Measurements from ENCODE around the gene HNRNPUL1.
"Not testable (repeated sequence)": the region's sequence is repeated elsewhere in the genome, so short reads cannot be mapped to it uniquely, and the experiment has no call there.

Gene HNRNPUL1

DNA sequence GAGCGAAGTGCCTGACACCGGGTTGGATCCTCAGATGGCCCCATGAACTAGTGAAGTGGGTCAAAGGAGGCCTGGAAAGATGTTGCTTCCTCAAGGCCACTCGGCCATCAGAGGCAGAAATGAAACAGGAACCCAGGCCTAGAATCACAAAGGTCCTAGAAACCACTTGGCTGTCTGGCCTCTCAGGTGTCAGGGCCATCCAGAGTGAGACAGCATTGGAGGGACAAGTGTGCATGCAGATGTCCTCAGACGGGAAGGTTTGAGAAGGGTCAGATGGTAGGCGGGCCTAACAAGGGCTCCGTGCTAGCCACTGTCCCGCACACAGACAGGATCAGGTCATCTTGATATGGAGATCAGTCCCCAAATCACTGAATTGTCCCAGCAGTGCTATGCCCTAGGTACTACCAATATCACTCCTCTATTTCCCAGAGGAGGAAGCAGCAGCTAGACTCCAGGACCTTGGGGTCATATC is 60.1 kb downstream of the HNRNPUL1 start:
- DNase-seq (ENCODE audit: low read depth in 1 of 2, low spot score in 1 of 2) = no peak

DNA sequence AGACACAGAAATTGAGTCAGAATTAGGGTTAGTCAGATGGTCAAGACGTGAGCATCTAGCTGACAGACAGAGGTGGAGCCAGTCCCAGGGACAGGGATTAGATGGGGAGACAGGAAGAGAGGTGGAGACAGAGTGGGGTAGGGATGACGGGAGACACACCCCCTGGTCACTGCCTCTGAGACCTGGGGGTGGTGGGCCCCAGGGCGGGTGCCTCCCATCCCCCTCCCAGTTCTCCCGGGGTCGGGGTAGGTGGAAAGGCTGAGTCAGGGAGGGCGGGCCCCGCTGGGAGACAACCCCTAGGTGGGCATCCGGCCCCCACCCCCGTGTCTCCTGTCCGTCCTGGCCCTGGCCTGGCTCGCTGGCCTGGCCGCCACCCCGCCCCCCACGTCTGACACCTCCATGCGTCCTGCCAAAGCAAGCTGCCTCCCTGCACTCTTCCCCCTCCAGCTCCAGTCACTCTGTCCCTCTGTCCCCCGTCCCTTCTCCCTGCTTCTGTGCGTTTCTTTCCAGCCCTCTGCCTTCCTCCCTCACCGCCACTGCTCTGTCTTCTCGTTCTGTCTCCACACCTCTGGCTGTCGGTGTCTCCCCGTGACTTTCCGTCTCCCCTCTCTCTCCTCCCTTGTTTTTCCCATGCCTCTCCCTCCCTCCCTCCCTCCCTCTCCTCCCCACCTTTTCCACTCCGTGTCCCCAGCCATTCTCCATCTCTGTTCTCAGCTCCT is 60.9 kb downstream of the HNRNPUL1 start:
- no peak for DNase-seq (ENCODE audit: low read depth in 1 of 2, low spot score in 1 of 2)

DNA sequence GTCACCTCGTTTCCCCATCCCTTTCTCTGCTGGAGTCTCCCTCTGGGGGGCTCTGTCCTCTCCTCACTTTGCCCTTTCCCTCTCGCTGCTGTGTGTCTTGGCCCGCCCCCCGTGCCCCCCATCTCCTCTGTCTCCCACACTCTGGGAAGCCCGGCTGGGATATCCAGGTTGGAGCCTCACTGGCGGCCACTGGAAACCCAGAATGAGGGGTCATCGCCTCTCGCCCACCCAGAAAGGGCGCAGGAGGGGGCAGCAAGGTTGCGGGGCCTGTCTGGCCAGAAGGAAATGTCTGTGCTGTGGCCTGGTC is 61.4 kb downstream of the HNRNPUL1 start:
- no peak for DNase-seq (ENCODE audit: low read depth in 1 of 2, low spot score in 1 of 2)

DNA sequence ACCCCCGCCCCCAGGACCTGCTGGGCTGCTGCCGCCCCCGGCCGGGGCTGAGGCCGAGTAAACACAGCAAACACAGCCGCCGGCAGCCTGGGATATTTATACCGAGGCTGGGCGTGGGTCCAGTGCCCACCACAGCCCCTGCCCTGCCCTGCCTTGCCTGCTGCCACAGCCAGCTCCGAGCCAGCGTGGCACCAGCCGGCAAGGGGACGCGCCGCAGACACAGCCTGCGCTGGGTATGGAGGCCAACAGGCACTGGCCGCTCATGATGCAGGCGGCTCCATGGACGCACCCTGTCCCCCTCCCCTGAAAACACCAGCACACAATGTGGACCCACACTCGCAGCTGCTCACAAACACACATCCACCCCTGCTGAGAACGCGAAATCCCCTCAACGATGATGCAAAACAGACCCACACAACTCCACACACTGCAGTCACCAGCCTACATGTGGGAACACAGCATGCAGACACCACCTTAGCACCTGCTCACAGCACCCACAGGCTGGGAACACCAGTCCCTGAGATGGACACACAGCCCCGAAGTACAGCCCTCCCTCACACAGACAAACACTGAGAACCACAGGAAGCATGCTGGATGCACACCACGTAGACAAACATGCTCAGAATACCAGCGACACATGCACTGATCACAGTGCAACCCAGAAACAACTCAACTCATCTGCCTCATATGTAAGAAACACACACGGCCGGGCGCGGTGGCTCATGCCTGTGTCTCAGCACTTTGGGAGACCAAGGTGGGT is 62.0 kb downstream of the HNRNPUL1 start:
- no peak for DNase-seq (ENCODE audit: low read depth in 1 of 2, low spot score in 1 of 2)

DNA sequence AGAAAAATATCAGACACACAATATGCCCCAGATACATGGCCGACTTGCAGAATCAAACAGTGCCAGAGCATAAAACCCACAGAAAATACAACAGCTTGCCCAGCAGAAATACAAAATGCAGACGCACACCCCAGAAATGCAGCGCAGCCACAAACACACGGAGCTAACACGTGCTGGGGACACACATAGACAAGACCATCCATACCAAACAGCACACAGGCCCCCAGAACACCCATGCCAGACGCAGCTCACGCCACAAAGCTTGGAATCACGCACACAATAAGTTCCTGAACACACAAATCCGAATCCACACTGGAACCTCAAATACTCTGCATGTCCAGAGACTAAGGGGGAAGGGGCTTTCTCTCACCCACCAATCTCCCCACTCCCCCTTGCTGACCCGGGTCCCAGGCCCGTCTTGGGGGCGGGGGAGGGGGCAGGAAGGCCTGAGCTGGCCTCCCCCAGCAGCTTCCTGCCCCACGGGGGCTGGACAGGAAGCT is 63.0 kb downstream of the HNRNPUL1 start:
- DNase-seq (ENCODE audit: low read depth in 1 of 2, low spot score in 1 of 2) = no peak

DNA sequence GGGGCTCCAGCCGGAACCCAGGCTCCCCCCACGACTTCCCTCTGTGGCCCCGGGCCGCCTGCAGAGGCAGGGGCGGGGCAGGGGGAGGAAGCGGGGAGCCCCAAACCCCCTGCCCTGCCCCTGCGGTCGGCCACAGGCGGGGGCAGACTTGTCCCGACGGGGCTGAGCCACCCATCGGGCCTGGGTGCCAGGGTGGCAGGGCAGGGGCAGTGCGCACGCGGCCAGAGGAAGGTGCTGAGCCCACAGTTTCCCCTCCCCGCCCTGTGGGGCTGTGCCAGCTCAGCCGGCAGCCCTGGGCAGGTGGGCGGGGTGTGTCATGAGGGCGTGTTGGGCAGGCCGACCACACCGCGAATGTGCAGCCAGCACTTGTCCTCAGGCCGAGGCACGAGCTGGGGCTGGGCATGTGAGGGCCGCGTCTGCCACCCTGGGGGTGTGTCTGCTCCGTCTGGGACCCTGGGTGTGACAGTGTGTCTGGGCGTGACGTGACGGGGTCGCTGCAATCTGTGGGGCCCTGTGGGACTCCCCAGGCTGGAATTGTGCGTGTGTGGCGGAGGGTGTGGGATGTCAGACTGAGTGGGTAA is 63.5 kb downstream of the HNRNPUL1 start:
- DNase-seq (ENCODE audit: low read depth in 1 of 2, low spot score in 1 of 2) = peak; percentile 48 to 76

DNA sequence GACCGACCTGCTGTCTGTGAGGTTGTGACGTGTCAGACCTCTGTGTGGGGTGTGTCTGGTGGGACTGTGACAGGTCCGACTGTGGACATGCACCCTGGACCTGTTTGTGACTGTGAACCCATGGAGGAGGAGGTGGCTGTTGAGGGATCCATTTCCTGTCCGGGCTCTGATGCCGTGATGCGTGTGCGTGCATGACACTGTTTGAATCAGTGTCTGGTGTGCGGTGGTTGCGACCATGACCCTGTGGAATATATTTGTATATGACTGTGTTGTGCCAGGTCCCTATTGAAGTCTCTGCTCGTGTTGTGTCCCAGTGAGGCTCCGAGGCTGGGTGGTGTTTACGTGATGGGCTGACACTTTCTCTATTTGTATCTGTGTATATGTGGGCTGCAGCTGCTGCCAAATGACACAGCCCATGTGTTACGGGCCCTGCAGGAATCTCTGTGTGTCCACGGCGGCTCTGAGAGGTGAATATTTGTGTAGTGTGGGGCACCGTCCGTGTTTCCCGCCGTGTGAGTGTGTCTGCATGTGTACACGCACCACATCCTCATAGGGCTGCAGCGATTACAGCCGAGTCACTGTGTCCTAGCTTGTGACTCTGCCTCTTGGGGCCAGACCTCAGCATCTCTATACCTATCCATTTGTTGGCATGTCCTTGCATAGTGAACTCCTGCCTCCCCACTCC is 64.1 kb downstream of the HNRNPUL1 start:
- DNase-seq (ENCODE audit: low read depth in 1 of 2, low spot score in 1 of 2) = no peak

DNA sequence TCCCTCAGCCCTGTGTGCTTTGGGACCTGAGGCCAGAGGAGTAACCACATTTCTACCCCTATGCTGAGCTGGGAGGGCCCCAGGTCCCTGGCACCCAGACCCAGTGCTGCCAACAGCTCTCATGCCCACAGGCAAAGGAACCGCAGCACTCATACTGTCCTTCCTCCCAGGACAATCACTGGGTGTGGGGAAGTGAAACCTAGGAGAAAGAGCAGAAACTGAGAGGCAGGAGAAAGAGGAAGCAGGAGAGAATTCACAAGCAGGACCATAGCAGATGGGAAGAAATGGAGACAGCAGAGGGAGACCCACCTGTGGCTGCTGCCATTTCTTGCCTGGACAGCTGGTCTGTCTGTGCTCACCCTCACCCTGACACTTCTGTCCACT is 64.7 kb downstream of the HNRNPUL1 start:
- no peak for DNase-seq (ENCODE audit: low read depth in 1 of 2, low spot score in 1 of 2)

DNA sequence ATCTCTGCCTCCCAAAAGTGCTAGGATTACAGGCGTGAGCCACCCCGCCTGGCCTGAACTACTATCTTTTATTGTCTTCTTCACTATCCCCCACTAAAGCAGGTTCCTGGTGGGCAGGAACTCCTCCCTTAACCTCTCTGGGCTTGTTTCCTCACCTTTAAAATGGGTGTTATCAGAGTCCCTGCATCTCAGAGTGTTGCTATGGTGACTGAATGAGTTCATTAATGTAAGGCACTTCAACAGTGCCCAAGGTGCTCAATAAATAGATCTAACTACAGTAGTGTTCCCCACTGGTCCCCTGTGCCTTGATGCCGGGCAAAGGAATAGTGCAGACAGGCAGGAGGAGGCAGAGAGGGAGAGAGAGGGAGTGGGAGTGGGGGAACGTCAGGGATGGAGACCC is 66.3 kb downstream of the HNRNPUL1 start:
- DNase-seq (ENCODE audit: low read depth in 1 of 2, low spot score in 1 of 2) = no peak

DNA sequence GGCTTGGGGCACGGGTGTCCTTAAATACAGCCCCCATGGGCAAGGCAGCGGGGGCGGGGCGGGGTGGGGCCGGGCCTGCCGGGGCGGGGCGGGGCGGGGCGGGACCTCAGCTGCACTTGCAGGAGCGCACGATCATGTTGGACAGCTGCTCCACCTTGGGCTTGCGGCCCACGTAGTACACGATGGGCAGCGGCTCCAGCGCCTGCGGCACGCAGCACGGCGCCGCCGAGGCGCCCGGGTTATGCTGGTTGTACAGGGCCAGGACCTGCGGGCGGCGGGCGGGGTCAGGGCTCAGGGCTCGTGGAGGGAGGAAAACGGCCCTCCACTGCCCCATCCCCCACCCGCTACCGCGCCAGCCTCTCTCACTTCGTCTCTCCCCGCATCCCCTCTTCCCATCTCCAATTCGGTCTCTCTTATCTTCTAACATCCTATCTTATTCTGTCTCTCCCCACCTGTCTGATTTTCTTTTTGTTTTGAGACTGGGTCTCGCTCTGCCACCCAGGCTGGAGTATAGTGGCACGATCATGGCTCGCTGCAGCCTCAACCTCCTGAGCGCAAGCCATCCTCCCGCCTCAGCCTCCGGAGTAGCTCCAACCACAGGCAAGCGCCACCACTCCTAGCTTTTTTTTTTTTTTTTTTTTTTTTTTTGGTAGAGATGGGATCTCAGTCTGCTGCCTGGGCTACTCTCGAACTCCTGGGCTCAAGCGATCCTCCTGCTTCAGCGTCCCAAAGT is 66.9 kb downstream of the HNRNPUL1 start:
- no peak for DNase-seq (ENCODE audit: low read depth in 1 of 2, low spot score in 1 of 2)

DNA sequence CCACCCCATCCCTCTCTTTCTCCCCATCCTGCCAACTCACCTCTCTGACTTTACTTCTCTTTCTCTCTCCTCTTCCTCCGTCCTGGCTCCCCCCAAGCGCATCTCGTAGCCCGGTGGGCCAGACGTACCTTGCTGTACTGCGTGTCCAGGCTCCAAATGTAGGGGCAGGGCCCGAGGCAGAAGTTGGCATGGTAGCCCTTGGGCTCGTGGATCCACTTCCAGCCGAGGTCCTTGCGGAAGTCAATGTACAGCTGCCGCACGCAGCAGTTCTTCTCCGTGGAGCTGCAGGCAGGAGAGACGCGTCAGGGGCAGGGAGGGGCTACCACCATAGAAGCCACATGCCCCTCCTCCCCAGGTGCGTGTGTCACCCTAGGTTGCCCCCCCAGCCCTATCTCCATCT is 67.8 kb downstream of the HNRNPUL1 start:
- no peak for DNase-seq (ENCODE audit: low read depth in 1 of 2, low spot score in 1 of 2)

DNA sequence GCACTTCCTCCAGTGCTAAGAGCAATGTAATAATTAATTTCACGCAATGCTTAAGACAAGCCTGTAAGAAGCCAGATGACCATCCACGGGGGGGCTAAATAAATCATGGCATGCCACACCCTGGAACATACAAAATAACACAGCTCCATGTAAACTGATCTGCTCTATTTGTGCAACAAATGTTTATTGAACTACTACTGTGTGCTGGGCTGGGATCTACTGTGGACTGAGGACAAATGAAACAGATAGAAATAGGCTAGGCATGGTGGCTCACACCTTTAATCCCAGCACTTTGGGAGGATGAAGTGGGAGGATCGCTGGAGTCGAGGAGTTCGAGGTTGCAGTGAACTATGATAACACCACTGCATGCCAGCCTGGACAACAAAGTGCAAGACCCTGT is 68.3 kb downstream of the HNRNPUL1 start:
- no peak for DNase-seq (ENCODE audit: low read depth in 1 of 2, low spot score in 1 of 2)

DNA sequence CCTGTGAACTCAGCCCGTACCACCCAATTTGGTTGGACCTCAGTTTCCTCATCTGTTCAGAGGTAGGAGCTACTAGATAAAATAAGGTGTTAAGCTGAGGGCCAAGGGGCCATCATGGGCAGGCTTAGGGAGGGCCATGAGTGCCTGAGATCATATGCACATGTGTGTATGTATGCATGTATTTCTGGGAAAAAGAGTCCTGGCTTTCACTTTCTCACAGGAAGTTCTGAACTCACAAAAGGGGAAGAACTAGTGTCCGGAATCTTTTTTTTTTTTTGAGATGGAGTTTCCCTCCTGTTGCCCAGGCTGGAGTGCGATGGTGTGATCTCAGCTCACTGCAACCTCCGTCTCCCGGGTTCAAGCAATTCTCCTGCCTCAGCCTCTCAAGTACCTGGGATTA is 70.6 kb downstream of the HNRNPUL1 start:
- DNase-seq (ENCODE audit: low read depth in 1 of 2, low spot score in 1 of 2) = no peak

DNA sequence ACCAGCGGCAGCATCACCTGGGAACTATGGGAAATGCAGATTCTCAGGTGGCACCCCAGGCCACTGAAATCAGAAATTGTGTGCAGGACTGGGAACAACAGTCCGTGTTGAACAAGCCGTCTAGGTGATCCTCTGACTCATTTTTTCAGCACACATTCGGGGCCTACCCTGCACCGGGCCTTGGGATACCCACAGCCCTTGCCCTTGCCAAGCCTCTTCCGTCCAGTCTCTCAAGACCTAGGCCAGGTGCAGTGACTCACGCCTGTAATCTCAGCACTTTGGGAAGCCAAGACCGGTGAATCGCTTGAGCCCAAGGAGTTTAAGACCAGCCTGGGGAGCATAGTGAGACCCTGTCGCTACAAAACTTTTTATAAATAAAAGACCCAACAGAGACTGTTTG is 71.3 kb downstream of the HNRNPUL1 start:
- no peak for DNase-seq (ENCODE audit: low read depth in 1 of 2, low spot score in 1 of 2)

DNA sequence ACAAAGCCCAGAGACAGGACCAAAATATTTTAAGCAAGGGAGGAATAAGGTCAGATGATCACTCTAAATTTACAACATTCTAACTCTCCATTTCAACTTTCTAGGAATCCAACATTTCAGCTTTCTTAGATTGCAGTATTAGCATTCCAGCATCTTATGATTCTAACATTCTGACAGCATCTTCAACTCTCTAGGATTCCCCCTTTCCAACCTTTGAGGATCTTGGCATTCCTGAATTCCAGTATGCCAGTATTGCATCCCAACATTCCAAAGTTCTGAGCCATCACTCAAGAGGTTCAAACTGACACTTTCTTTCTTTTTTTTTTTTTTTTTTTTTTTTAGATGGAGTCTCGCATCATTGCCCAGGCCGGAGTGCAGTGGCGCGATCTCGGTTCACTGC is 75.8 kb downstream of the HNRNPUL1 start:
- DNase-seq (ENCODE audit: low read depth in 1 of 2, low spot score in 1 of 2) = no peak

DNA sequence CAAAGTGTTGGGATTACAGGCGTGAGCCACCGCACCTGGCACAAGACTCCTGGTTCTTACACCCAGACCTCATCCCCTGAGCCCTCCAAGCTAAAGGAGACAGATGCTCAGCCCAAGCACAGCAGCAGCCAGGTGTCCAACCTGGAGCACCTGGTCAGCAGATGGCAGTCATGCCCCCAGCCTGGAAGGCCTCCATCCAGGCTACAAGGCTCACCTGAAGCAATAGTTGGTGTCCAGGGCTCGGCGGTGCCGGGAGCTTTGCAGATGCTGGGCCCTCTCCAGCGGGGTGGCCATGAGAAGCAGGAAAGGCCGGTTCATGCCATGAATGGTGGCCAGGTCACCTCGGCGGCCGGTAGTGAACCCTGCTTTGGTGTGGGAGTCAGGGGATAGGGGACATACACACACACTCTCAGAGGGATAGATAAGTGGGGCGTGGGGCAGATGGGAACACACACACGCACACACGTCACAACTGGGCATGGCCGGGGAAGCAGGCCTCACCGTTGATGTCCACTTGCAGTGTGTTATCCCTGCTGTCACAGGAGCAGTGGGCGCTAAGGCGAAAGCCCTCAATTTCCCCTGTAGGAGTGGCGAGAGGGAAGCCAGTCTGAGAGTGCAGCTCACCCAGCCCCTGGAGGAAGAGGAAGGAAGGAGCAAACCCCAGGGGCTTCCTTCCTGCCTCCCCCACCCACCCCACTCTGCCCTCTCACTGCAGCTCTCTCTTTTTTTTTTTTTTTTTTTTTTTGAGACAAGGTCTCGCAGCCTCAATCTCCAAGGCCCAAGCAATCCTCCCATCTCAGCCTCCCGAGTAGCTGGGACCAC is 77.7 kb downstream of the HNRNPUL1 start:
- no peak for DNase-seq (ENCODE audit: low read depth in 1 of 2, low spot score in 1 of 2)

DNA sequence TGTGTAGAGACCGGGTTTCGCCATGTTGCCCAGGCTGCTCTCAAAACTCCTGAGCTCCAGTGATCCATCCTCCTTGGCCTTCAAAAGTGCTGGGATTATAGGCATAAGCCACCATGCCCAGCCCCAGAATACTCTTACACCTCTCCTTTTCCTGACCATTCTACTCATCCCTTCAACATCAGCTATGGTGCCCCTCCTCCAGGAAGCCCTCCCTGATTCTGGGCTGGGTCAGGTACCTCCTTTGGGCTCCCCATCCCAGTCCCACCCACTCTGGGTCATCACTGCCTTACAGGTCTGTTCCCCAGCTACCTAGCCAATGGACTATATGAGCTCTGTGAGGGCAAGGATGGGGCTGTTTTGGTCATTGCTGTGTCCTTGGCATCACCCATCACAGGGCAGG is 80.0 kb downstream of the HNRNPUL1 start:
- DNase-seq (ENCODE audit: low read depth in 1 of 2, low spot score in 1 of 2) = no peak

DNA sequence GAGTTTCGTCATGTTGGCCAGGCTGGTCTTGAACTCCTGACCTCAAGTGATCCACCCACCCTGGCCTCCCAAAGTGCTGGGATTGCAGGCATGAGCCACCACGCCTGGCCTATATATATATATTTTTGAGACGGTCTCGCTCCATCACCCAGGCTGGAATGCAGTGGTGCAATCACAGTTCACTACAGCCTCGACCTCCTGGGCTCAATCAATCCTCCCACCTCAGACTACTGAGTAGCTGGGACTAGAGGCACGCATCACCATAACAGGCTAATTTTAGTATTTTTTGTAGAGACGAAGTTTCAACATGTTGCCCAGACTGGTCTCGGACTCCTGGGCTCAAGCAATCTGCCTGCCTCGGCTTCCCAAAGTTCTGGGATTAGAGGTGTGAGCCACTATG is 82.7 kb downstream of the HNRNPUL1 start:
- not testable (repeated sequence) for DNase-seq (ENCODE audit: low read depth in 1 of 2, low spot score in 1 of 2)

DNA sequence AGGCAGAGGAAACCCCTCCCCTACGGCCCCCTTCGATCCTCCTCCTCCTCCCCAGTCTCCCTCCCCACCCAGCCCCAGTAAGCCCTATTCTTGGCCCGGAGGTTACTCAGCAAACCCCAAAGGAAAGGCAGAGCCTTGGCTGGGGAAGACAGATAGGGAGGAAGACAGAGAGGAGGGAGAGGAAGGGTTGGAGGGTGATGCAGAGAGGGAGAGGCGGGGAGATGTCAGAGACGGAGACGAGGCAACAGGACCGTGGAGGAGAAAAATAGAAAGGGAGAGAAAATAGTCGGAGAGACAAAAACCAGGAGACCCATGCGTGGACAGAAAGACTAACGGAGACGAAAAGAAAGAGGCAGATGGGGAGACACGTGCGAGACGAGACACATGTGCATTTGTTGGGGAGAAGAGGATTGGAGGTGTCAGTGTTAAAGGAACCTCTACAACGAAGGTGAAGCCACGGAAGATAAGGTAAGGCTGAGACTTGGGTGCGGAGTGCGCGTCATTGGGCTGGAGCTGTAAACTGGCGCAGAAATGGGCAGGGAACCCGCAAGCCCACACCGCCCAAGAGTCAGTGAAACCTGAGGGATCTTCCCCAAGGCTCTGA is 86.7 kb downstream of the HNRNPUL1 start:
- DNase-seq (ENCODE audit: low read depth in 1 of 2, low spot score in 1 of 2) = no peak

Measured in activated T-helper 1 cell treated with anti-CD3 and anti-CD28 coated beads, Interleukin-2, amount 50 U/mL, for 16 hours (primary cell).